VCaP (cell line): Measurements from ENCODE around the gene NOC4L.

Experiments used
- H3K27ac ChIP-seq: fragments of 450-650 bp; 2 replicates; pipeline ENCODE4 v1.5.1; 2017
- TF ChIP-seq, protein P1 (sequence below): fragments of 450-650 bp; conservative IDR thresholded peaks from 2 replicates; pipeline ENCODE4 v1.5.1; 2017; ENCODE audit warnings: mild to moderate bottlenecking, moderate library complexity

Gene NOC4L

DNA sequence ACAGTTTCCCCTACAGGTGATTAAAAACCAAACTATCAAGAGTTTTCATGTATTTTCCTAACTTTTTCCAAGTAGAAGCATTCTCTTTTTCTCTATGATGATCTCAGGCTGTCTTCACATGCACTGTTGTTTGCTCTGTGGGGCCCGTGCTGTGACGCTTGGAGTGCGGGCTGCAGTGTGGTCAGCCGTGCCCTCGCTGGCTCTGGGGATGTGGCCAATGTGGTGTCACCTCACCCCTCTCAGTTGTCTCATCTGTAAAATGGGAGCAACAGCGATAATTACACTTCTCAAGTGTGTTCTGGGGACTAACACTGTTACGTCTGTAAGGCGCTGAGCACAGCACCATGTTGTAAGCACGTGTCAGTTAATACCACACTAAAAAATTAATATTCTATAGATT is 28.8 kb upstream of the NOC4L start:
- H3K27ac ChIP-seq = no peak overlapping the region
- TF ChIP-seq, protein P1, sequence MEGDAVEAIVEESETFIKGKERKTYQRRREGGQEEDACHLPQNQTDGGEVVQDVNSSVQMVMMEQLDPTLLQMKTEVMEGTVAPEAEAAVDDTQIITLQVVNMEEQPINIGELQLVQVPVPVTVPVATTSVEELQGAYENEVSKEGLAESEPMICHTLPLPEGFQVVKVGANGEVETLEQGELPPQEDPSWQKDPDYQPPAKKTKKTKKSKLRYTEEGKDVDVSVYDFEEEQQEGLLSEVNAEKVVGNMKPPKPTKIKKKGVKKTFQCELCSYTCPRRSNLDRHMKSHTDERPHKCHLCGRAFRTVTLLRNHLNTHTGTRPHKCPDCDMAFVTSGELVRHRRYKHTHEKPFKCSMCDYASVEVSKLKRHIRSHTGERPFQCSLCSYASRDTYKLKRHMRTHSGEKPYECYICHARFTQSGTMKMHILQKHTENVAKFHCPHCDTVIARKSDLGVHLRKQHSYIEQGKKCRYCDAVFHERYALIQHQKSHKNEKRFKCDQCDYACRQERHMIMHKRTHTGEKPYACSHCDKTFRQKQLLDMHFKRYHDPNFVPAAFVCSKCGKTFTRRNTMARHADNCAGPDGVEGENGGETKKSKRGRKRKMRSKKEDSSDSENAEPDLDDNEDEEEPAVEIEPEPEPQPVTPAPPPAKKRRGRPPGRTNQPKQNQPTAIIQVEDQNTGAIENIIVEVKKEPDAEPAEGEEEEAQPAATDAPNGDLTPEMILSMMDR = no peak

DNA sequence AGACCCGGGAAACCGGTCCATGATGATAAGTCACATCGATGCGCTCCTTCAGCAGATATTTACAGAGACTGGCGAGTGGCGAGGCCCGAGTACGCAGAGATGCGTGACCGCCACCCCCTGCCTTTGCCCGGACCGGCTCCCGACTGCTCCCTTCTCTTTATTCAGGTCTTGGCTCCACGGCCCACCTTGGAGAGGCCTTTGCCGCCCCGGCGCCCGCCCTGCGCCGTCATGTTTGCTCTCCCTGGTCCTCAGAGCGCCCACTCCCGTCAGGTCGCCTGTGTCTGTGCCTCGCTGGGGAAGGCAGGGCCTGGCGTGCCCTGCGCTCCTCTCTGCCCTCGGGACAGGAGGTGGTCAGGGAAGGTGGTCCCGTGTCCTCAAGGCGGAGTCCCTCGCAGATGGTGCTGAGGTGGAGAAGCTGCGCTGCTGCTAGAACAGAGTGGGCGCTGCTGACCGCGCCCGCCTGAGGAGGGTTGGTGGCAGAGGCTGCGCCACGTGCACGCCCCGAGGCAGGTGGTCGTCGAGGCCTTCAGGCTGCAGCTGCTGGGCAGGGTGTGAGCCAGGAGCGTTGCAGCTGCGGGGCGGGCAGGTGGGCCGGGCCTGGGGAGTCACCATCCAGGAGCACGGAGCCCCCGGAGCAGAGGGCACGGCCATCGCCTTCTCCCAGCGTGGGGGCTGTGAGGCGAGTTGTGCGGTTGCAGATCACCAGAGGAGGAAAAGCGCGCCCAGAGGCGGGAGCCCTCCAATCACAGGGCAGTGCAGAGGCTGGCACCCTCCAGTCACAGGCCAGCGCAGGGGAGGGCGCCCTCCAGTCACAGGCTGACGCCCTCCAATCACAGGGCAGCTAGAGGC is 27.3 kb upstream of the NOC4L start:
- no peak overlapping the region for H3K27ac ChIP-seq
- TF ChIP-seq, protein P1 = no peak

DNA sequence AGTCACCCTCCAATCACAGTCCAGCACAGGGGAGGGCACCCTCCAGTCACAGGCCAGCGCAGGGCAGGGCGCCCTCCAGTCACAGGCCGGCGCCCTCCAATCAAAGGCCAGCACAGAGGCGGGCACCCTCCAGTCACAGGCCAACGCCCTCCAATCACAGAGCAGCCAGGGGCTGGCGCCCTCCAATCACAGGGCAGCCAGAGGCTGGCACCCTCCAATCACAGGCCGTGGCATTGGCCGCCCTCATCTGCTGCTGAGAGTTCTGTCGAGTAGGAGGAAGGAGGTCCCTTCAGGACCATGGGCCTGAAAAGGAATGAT is 26.7 kb upstream of the NOC4L start:
- no peak overlapping the region for H3K27ac ChIP-seq

DNA sequence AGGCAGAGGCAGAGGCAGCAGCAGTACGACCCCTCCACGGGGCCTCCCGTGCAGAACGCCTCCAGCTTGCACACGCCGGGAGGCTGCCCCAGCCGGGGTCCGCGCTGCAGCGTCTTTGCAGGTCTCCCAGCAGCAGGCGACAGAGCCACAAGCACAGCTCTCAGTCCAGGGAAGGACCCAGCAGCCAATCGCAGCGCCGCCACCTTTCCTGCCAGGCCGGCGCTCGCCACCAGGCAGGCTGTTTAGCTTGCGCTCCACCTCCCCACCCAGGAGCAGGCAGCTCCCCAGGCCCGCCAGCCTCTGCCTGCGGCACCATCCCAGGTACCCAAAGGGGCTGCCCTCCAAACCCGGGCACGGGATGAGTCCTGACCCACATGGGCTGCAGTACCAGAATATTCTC is 25.4 kb upstream of the NOC4L start:
- no peak overlapping the region for H3K27ac ChIP-seq
- TF ChIP-seq, protein P1 = no peak

More for the DNA sequence above, 26.7 kb upstream of the NOC4L start:
- TF ChIP-seq, protein P1 = no peak

DNA sequence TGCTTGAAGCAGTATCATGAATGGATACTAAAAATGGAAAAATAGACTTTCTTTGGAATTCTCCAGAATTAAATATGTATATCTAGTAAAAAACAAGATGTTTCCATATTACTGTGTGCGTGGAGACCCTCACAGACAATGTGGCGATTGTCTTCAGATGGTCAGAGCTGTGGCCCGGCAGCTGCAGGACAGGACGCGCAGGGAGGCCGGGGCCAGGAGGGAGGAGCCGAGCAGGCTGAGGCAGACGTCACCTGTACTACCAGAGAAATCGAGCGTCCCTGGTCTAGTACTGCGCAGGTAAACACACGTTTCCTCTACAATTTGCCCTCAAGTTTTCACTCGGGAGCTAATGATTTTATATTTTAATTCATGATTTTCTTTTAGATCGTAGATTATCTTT is 23.0 kb upstream of the NOC4L start:
- no peak overlapping the region for H3K27ac ChIP-seq
- TF ChIP-seq, protein P1 = no peak

DNA sequence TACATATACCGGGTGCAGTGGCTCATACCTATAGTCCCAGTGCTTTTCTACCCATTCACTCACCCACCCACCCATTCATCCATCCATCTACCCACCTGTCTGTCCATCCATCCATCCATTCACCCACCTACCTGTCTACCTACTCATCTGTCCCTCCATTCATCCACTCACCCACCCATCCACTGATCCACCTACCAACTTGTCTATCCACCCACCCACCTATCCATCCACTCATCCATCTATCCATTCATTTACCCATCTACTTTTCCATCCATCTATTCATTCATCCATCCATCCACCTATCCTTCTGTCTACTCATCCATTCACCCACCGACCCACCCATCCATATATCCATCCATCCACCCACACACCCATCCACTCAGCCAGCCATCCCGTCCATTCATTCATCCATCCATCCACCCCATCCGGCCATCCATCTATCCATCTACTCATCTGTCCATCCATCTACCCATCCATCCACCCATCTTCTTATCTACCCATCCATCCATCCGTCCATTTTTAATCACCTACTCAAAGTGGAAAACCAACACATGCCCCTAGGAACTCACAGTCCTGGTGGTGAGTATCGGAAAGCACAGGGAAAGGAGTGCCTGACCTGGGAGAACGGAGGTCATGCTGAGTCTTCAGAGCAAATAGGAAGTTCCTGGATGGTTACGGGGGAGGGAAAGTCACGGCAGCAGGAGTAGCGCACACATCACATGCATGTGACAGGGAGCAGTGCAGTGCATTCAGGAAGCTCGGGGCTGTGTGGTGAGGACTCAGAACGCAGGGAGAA is 20.1 kb upstream of the NOC4L start:
- TF ChIP-seq, protein P1 = no peak
- H3K27ac ChIP-seq = no peak overlapping the region

DNA sequence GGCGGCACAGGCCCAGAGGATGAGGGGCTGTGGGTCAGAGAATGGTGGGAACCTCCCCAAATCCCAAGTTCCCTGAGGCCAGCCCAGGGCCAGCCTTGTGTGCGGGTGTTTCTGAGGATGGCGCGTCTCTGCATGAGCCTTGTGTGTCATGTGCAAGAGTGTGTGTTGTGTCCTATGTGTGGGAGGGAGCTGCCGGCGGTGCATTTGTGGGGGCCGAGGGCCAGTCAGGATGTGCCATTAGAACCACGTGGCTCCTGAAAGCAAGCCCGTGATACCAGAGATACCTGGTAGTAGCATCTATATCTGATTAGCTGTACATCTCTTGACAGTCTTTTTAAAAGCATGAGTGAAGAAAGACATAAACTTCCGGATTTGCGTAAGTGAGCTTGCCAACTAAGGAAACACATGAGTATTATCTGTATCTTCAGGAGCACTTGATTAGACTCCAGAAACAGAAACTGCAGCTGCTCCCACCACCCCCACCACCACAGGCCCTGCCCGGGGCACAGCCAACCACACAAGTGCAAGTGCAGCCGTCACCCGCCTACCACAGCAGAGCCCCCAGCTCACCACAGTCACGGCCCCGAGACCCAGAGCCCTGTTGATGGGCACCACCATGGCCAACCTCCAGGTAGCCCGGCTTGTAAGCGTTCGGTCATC is 19.4 kb upstream of the NOC4L start:
- TF ChIP-seq, protein P1 = no peak
- no peak overlapping the region for H3K27ac ChIP-seq
